ENCODE data around the gene ANKRA2.

DNA sequence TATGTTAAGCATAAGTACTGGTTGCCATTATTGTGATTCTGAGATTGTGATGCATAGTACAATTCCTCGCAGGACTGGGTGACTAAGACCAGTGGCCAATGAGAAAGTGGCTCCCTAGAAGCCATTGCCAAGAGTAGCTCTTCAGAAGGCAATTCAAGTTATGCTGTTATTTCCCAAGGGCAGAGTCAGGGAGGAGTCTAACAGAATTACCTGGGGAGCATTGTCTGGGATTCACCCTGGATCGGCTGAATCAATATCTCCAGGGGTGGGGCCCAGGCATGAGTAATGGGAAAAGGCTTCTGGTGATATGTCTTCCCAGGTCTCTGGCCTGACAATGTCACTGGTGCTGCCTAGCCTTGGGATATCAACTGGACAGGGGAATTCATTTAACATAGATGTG, 49.6 kb upstream of the ANKRA2 start:
- TF ChIP-seq, protein P1, sequence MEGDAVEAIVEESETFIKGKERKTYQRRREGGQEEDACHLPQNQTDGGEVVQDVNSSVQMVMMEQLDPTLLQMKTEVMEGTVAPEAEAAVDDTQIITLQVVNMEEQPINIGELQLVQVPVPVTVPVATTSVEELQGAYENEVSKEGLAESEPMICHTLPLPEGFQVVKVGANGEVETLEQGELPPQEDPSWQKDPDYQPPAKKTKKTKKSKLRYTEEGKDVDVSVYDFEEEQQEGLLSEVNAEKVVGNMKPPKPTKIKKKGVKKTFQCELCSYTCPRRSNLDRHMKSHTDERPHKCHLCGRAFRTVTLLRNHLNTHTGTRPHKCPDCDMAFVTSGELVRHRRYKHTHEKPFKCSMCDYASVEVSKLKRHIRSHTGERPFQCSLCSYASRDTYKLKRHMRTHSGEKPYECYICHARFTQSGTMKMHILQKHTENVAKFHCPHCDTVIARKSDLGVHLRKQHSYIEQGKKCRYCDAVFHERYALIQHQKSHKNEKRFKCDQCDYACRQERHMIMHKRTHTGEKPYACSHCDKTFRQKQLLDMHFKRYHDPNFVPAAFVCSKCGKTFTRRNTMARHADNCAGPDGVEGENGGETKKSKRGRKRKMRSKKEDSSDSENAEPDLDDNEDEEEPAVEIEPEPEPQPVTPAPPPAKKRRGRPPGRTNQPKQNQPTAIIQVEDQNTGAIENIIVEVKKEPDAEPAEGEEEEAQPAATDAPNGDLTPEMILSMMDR (conservative IDR thresholded peaks at IDR 0.05; ENCODE audit: low read depth, low read length), result no peak
- TF ChIP-seq RAD21 (IDR thresholded peaks at IDR 0.05; ENCODE audit: low read length) (no peak), CEBPB (IDR thresholded peaks at IDR 0.05; ENCODE audit: low read depth, low read length) (no peak)
- TF ChIP-seq, protein P2, sequence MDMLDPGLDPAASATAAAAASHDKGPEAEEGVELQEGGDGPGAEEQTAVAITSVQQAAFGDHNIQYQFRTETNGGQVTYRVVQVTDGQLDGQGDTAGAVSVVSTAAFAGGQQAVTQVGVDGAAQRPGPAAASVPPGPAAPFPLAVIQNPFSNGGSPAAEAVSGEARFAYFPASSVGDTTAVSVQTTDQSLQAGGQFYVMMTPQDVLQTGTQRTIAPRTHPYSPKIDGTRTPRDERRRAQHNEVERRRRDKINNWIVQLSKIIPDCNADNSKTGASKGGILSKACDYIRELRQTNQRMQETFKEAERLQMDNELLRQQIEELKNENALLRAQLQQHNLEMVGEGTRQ (IDR thresholded peaks at IDR 0.05; ENCODE audit: low read depth, low read length), result no peak
